GM18861 (cell line): ENCODE measurements around the gene EFCAB14.
A peak's percentile ranks its signal among the peaks of the same experiment; 100 is the strongest.
"Not testable (repeated sequence)": the region's sequence is repeated elsewhere in the genome, so short reads cannot be mapped to it uniquely, and the experiment has no call there.

Experiments used
- ATAC-seq: cut with Tn5 transposase; IDR thresholded peaks from one replicate; pipeline ENCODE4 v1.9.1; 2021; ENCODE audit not compliant: unreplicated experiment

The EFCAB14 gene

DNA sequence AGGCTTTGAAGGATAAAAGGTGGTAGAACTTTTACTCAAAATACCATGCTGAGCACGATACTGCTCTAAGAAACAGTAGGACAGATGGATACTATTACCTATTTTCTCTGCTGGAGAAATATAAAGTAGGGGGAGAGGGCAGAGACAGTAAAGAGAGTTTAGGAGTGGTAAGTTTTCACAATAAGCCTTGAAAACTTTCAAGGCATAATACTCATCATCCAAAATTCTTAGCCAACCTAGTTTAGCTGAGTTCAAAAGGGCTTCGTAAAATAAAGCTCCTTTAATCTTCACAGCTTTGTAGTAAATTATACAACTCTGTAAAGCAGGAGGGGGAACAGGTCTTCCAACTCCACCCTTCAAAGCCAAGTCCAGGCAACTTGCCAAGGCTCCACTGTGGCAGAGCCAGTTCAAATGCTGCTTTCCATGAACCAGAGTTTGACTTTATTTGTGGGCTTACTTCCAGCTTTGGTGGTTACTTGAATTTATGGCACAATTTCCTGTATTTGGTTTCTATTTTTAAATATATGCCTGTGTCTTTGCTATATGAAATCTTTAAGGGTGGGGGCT, 31.7 kb downstream of the EFCAB14 start:
- no peak for ATAC-seq

DNA sequence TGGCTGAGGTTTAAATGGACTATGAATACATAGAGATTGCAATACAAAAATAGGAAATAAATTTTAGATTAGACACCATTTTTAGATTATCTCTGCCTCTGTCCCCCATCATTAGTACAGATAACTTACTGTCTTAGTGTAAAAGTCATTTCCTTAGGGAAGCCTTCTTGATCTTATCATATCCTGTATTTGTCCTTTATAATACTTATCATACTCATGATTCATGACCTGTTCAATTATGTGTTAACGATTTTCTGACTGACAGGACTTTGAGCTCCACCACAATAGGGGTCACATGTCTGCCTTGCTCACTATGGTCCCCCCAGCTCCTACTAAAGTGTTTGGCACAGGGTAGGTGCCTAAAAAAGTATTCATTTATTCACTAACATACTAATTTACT, 32.7 kb downstream of the EFCAB14 start:
- ATAC-seq = no peak

DNA sequence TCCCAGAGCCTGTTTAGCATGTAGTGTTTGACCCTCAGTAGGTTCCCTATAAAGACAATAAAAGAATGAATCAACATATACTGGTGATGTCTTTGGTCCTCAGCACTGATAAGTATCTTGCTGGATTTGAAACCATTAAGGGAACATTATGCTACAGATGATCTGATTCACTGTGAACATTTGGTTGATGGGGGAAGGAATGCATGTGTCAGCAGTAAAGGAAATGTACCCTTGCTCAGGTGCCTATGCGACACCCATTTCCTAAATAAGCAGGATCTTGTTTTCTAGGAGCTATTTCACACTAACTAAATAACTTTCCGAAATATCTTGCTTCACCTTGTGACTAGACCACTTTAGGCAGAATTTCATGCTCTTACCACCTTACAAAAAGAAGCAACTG, 34.2 kb downstream of the EFCAB14 start:
- no peak for ATAC-seq

DNA sequence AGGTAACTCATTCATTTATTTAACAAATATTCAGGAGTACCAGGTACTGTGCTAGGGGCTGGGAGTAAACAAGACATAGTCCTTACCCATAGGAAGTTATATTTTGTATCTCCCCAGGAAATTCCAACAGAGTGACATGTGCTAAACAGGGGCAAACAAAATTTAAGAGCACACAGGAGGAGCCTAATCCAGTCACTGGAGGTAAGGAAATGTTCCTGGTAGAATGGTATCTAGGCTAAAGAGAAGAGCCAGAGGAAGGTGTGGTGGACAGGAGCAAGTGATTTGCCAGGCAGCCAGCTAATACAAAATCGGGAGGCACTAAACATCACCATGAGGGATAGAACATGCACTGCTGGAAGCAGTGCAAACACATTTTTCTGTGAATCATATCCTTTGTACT, 36.9 kb downstream of the EFCAB14 start:
- no peak for ATAC-seq

DNA sequence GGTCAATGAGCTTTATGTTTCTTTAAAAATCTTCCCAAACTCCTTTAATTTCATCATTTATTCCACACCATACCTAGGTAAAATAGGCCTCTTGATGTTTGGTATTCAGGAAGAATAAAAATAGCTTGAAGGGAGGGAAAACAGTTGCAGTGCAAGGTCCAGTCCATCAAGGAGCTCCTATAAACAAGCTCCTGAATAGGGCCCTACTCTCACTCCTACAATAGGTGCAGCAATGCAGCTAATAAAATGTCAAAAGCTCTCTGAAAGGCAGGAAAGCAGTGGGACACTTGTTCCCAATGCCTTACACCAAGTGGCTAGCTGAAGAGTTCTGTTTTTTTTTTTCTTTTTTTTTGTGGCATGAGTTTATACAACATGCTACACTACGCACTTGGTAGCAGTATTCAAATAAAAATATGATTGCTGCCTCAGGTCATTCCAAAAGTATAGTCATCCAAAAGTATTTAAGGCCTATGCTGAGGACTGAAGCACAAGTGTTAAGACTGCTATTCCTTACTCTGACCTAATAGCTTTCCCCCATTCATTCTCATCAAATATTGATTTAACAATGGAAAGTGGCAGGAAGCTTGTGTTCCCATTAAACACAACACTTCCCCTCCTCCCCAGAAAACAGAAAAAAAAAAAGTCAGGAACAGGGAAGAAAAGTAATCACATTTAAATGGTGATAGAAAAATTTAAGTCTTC, 37.4 kb downstream of the EFCAB14 start:
- ATAC-seq = no peak

DNA sequence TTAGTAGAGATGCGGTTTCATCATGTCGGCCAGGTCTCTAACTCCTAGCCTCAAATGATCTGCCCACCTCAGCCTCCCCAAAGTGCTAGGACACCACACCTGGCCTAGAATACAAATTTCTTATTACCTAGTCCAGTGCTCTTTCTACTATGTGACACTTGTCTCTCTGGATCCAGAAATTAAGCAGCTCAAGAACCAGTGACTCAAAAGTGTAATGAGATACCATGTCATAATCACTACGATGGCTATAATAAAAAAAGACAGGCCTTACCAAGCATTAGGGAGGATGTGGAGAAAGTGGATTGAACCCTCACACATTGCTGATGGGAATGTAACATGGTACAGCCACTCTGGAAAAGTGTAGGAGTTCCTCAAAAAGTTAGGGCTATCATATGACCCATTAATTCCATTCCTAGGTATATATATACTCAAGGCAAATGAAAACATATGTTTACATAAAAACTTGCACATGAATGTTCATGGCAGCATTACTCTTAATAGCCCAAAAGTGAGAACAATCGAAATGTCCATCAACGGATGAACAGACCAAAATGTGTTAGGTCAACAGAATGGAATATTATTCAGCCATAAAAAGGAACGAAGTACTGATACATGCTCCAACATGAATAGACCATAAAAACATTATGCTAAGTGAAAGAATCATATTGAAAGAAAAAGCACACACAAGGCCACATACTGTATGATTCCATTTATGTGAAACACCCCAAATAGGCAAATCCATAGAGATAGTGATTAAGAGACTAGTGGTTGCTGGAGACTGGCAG, 38.9 kb downstream of the EFCAB14 start:
- ATAC-seq = no peak

DNA sequence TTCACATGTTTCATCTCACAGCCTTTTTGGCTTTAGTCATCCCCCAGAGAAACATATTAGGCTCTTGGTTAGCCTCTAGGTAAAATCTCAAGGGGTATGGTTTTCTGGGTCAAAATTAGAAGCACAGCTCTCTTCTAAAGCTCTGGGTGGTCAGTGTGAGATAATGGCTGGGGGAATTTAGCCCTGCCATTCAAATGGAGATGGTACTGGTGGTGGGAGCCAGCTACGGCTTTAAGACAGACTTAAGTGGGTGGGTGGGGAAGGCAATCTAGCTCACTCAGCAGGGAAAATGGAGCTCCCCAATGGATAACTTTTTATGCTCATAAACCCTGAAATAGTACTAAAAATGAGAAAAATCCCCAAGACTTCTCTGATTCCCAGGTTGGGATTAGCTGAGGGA, 41.6 kb downstream of the EFCAB14 start:
- ATAC-seq = no peak

DNA sequence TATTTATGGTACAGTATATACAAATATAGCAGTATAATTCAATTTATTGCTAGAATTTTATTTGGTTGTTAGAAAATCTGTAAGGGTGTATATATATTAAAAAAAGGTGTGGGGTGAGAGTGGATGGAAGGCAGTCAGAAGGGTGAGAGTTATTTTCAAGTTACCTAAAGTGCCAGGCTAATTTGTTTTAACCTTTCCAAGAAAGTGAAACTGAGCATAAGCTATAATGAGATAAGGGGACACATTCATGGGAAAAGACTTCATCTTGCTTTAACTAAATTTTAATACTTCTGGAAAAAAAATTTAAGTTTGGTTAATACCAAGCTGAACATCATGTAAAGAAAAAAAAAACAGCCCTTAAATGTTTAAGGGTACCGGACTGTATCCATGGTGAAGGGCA, 42.4 kb downstream of the EFCAB14 start:
- ATAC-seq = no peak

DNA sequence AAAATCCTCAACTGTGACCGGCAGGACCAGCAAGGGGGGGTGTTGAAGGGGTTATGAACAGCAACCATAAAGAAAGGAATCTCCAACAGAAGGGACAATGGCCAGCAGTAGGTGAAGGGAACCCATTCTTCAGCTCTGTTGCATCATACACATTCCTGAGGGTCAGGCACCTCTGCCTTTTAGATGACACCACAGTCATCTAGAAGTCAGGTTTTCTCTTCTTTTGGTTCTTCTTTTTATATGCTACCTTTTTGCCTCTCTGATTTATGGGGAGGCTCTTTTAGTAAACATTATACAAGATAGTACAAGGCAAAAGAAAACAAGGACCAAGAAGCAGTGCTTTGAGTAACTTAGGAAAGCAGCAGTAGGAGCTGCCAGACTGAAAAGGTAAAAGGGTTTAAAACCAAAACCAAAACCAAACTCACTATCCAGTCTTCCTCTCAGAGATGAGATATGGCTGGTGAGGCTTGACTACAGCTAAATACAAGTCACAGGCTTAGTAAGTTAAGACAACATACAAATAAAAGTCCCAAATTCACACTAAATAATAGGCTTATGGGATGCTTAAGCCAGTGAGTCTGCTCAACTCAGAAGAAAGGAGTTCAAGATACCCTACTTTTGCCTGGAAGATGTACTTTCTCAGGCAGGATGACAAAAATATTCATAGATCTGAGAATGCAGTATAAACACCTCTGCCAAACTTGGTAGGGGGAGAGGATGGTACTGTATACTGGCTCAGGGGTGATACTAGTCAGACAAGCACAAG, 43.2 kb downstream of the EFCAB14 start:
- ATAC-seq = no peak

DNA sequence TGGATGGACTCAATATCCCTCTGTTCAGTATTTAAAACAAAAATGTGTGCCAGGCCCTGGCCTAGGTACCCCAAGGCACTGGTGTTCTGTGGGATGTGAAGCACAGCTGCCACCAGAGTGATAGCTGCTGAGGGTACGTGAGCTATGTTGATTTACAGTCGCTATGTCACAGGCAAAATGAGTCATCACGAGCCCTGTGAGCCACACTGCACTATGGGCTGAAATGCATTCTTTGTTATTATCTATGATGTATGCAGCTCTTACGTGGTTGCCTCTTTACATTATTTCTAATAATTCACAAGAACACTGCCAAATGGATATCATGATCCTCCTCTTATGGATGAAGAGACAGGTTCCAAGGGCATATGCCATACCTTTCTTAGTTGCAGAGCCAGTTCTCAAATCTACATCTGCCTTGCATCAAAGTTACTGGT, 45.1 kb downstream of the EFCAB14 start:
- no peak for ATAC-seq

DNA sequence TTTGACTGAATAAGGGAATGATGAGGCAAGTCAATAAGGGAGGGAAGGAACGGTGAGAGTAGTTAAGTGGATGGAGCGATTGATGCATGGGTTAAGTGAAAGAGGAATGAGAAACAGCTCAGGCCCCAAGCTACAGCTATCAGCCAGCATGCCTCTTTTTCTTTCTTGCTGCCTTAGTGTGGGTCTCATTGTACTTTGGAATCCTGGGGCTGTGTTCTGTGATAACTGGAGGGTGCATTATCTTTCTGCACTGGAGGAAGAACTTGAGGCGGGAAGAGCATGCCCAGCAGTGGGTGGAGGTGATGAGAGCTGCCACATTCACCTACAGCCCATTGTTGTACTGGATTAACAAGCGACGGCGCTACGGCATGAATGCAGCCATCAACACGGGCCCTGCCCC, 46.2 kb downstream of the EFCAB14 start:
- no peak for ATAC-seq

DNA sequence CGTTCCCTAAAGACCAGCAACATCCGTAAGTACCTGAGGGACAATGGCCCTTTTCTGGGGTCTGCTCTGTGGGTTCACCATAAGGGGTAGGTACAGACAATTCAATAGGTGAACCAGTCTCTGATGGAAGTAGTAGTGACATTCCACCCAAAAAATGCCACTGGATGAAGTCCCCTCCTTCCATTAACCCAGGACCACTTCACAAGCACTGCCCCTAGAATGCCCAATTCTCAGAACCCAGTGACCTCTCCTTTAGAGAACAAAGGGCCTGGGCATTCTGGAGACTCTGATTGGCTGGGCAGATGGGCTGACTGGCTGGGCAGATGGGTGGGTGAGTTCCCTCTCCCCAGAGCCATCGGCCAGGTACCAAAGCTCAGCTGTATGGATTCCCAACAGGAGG, 47.4 kb downstream of the EFCAB14 start, which contains the start of gene TEX38:
TSS of gene TEX38 (plus strand) at position 301 of the 400 bp plus-strand sequence. CDS start at position 382, 81 bp downstream.
- no peak for ATAC-seq

DNA sequence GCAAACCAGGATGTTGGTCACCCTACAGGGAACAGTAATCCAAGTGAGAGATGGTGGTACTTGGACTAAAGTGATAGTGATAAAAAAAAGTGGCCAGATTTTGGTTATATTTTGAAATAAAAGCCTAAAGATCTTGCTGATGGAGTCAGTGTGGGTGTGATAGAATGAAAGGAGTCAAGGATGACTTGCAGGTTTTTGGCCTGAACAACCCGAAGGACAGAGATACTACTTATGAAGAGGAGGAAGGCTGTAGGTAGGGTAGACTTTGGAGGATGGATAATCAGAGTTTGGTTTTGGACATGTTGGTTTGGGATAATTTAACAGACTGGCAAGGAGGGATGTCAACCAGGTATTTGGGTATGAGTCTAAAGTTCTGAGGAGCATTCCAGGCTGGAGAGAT, 48.8 kb downstream of the EFCAB14 start:
- no peak for ATAC-seq

DNA sequence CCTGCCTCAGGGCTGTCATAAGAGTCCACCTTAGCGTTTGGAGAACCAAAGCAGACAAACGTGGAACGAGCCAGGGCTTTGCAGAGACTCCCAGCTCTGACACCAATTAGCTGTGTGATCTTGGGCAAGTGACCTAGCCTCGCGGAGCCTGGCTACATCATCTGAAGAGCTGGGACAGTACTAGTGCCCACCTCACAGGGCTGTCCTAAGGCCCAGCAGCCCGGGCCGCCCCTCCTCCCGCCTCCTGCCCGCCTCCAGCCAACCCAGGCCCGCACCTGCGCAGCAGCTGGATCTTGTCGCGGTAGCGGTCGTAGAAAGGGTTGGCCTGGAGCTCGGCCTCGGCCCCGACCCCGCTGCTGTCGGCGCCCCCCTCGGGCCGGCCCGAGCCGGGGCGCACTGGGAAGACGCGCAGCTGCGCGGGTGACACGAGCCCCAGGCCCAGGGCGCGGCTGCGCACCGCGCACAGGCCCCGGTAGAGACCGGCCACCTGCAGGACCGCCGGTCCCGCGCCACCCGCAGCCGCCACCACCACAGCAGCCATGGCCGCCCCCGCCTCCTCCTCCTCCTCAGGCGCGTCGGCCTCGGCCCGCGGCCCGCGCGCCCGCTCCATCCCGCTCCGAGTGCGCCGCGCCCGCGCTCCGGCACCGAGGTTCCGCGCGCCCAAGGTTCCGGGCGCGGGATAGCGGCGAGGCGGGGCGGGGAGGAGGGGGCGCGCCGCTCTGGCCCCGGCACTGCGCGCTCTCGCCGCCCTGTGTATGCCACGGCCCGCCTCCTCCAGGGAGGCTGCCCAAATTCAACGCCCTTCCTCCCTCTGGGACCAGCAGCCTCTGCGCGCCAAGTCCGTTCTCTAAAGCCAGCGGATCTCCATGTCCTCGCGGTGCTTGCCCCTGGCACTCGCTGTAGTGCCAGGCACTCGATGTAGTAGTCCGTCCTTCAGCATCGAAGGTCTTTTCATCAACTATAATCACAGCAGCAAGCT, 50.8 kb downstream of the EFCAB14 start, which contains the start of gene ATPAF1:
TSS of gene ATPAF1 (minus strand) at position 583 of the 979 bp plus-strand sequence. CDS start at position 541, 42 bp downstream.
- ATAC-seq = peak; percentile 64

DNA sequence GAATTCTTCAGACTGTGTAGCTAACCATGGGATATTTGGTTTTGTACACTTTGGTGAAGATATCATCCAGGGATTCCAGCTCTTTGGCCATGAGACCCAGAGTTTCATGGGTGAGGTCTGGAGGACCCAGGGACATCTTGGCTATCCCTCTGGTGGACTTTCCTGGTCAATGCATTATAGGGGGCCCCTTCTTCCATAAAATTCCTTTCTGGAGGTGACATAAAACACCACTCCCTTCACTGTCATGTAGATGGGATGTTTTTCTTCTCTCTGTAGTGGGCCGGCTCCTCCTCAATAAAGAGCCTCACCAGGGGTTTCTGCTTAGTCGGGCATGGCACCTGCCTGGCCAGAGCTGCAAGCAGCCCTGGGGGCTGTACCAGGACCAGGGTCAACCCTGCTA, 52.9 kb downstream of the EFCAB14 start:
- ATAC-seq = no peak

DNA sequence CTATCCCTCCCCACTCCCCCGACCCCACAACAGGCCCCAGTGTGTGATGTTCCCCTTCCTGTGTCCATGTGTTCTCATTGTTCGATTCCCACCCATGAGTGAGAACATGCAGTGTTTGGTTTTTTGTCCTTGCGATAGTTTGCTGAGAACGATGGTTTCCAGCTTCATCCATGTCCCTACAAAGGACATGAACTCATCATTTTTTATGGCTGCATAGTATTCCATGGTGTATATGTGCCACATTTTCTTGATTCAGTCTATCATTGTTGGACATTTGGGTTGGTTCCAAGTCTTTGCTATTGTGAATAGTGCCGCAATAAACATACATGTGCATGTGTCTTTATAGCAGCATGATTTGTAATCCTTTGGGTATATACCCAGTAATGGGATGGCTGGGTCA, 56.0 kb downstream of the EFCAB14 start:
- not testable (repeated sequence) for ATAC-seq

DNA sequence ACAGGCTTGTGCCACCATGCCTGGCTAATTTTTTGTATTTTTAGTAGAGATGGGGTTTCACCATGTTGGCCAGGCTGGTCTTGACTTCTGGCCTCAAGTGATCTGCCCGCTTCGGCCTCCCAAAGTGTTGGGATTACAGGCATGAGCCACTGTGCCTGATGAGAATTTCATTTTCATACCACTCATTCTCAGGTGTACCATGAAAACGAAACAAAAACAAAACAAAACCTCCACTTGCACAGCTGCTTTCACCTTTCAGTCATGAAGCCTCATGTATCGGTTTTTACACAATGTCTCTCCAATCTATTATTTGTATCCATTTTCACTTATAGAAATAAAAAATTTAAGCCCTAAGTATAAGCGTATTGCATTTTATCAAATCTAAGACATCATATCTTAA, 58.8 kb downstream of the EFCAB14 start:
- not testable (repeated sequence) for ATAC-seq

DNA sequence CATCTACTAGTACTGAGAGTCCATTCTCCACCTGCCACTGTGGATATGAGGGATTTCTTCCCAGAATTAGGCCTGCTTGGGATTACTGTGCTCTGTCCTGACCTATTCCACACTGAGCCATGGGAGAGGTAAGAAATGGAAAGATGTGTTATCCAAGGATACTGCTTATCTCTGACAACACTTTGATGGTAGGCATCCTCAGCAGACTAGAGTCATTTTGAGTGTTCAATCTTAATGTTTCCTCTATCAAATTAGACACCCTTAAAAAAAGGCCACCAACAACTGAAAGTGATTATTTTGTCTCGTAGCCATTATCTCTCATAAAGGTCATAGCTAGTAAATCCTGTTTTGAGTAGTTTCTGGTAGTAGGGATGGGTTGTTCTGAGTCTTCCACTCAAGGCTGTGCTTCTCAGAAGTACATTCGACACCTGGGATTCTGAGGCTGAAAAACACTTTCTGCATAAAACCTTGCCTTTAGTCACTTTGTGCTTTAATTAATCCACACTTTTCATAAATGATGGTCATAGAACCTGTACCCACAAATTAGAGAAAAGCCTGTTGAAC, 59.5 kb downstream of the EFCAB14 start:
- ATAC-seq = no peak

DNA sequence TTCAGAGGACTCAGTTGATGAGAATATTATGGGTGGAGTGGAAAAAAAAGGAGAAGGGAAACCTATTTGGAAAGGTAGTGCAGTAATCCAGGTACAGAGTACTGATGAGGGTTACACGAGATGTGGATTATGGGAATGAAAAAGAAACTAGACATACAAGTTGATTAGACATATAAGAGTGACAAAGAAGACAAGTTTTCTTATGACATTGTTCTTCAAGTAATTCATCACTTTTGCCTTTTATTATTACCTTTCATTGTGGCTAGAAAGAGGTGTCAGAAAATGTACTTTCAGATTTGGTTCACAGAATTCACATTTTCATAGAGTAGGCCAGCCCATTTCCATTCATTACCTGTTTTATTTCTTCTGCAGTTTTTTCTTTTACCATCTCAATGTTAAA, 61.1 kb downstream of the EFCAB14 start:
- ATAC-seq = no peak

DNA sequence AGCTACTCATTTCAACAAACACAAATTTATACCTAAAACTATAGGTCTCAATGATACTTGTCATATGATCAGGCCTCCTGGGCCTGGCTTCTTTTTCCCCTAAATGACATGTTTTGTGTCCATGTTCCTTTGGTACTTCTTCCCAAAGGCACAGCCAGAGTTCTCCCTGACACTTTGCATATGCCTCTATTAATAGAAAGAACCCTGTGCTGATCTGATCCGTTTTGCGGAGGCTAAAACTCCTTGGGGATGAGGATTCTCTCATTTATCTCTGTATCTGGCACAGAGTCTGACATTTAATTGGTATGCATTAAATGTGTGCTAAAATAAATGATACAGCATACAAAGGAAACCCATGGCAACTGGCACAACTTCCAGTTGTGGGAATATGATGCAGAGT, 62.3 kb downstream of the EFCAB14 start:
- ATAC-seq = no peak
